Chondrocyte (in vitro differentiated cells): ENCODE data around the gene DENND1A. TPM values are rescaled to one million over a fixed set of nuclear protein-coding genes. Genes with fewer than 3 reads are reported as not detected.

Experiments used
- DNase-seq: peaks from one replicate; pipeline ENCODE4 v3.0.0; 2021; ENCODE audit warnings: mixed read lengths, low spot score
- H3K27ac Mint-ChIP-seq: one replicate; pipeline ENCODE4 v1.8.0; 2021; ENCODE audit warnings: mild to moderate bottlenecking, moderate library complexity, mixed read lengths; ENCODE audit not compliant: unreplicated experiment
- H3K27me3 Mint-ChIP-seq: 2 replicates; pipeline ENCODE4 v1.8.0; 2021; ENCODE audit warnings: low read depth, mixed read lengths
- H3K36me3 Mint-ChIP-seq: 2 replicates; pipeline ENCODE4 v1.8.0; 2021; ENCODE audit warnings: low read depth, mixed read lengths
- H3K4me1 Mint-ChIP-seq: 2 replicates; pipeline ENCODE4 v1.8.0; 2021; ENCODE audit warnings: low read depth, mild to moderate bottlenecking, mixed read lengths
- H3K4me3 Mint-ChIP-seq: one replicate; pipeline ENCODE4 v1.8.0; 2021; ENCODE audit warnings: mild to moderate bottlenecking, moderate library complexity, mixed read lengths; ENCODE audit not compliant: unreplicated experiment
- H3K9me3 Mint-ChIP-seq: 2 replicates; pipeline ENCODE4 v1.8.0; 2021; ENCODE audit warnings: low read depth, mixed read lengths
- total RNA-seq: library from RNA; stranded (reverse); gene quantifications from 3 replicates; pipeline ENCODE4 v1.2.1, GENCODE V29; 2021
- TF ChIP-seq, protein P1 (sequence below): fragments of 200-600 bp; sonication (generic); IDR thresholded peaks from 2 replicates; pipeline ENCODE4 v1.5.0; 2021; ENCODE audit warnings: antibody characterized with exemption, mild to moderate bottlenecking, moderate library complexity

The DENND1A gene
- total RNA-seq, 1 donor from 2014 or later, result 15.3 TPM

DNA sequence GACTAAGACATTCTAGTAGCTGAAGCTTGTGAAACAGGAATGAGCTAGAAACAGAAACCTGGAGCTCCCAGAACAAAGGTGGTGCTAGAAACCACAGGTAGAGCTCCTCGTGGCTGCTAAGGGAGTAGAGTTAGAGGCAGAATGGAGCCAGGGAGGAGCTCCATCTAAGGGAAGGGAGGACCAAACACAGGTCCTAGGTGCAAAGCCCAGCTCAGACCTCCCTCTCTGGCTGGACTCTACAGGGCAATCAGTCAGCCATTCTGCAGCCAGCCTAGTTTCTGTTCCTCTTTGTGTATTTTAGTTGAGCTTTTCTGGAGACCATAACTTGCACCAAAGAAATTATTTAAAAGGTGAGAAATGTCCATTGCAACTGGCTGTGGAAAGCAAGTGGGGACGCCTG, 503.5 kb downstream of the DENND1A start:
- TF ChIP-seq, protein P1, sequence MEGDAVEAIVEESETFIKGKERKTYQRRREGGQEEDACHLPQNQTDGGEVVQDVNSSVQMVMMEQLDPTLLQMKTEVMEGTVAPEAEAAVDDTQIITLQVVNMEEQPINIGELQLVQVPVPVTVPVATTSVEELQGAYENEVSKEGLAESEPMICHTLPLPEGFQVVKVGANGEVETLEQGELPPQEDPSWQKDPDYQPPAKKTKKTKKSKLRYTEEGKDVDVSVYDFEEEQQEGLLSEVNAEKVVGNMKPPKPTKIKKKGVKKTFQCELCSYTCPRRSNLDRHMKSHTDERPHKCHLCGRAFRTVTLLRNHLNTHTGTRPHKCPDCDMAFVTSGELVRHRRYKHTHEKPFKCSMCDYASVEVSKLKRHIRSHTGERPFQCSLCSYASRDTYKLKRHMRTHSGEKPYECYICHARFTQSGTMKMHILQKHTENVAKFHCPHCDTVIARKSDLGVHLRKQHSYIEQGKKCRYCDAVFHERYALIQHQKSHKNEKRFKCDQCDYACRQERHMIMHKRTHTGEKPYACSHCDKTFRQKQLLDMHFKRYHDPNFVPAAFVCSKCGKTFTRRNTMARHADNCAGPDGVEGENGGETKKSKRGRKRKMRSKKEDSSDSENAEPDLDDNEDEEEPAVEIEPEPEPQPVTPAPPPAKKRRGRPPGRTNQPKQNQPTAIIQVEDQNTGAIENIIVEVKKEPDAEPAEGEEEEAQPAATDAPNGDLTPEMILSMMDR, result no peak

GRCh38 chr9:123425836-123426365, 504.0 kb downstream of the DENND1A start:
- no peak overlapping the region for H3K4me3 Mint-ChIP-seq
- H3K27me3 Mint-ChIP-seq, result no peaks in the 10 kb centered on the region
- H3K4me1 Mint-ChIP-seq, result no peaks in the 10 kb centered on the region
- H3K9me3 Mint-ChIP-seq, result peaks cover 7% of the 10 kb centered on the region
- no peak for DNase-seq
- H3K36me3 Mint-ChIP-seq, result peaks cover 27% of the 10 kb centered on the region
- TF ChIP-seq, protein P1, result no peak
- H3K27ac Mint-ChIP-seq, result no peak overlapping the region

More for the DNA sequence above, 503.5 kb downstream of the DENND1A start:
- Mint-ChIP-seq H3K4me1 (no peaks in the 10 kb centered on the region), H3K27me3 (no peaks in the 10 kb centered on the region), H3K36me3 (peaks cover 27% of the 10 kb centered on the region), H3K9me3 (peaks cover 7% of the 10 kb centered on the region), H3K27ac (no peak overlapping the region), H3K4me3 (no peak overlapping the region)
- DNase-seq, result no peak

- H3K4me3 Mint-ChIP-seq, result no peak overlapping the region
- no peaks in the 10 kb centered on the region for H3K4me1 Mint-ChIP-seq
- peaks cover 25% of the 10 kb centered on the region for H3K36me3 Mint-ChIP-seq
- H3K27me3 Mint-ChIP-seq, result no peaks in the 10 kb centered on the region
- TF ChIP-seq, protein P1, result no peak
- peaks cover 7% of the 10 kb centered on the region for H3K9me3 Mint-ChIP-seq
- H3K27ac Mint-ChIP-seq, result no peak overlapping the region
- no peak for DNase-seq
Observed at GRCh38 chr9:123425261-123425821, 504.6 kb downstream of the DENND1A start.

GRCh38 chr9:123424552-123425225, 505.2 kb downstream of the DENND1A start:
- TF ChIP-seq, protein P1, result no peak
- no peak overlapping the region for H3K4me3 Mint-ChIP-seq
- peaks cover 20% of the 10 kb centered on the region for H3K36me3 Mint-ChIP-seq
- no peak overlapping the region for H3K27ac Mint-ChIP-seq
- H3K9me3 Mint-ChIP-seq, result peaks cover 3% of the 10 kb centered on the region
- no peak for DNase-seq
- H3K4me1 Mint-ChIP-seq, result no peaks in the 10 kb centered on the region
- H3K27me3 Mint-ChIP-seq, result no peaks in the 10 kb centered on the region

DNA sequence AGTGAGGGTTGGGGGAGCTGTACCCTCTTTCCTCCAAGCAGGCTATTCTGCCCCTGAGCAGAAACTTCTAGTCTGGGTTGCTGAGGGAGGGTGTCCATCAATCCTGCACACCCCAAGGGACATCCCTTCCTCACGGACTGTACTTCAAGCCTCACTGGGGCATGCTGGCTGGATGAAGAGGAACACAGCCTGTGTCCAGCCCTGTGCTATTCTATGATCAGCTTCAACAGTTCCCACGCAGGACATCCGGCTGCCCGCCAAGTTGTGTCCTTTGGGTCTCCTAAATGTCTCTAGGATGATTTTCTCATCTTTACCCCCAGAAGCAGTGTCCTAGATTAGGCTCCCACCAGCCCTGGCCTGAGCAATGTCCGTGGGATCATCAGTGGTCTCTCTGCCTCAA, 505.8 kb downstream of the DENND1A start:
- Mint-ChIP-seq H3K4me3 (no peak overlapping the region), H3K27me3 (no peaks in the 10 kb centered on the region), H3K36me3 (peaks cover 20% of the 10 kb centered on the region), H3K4me1 (no peaks in the 10 kb centered on the region), H3K27ac (no peak overlapping the region), H3K9me3 (peaks cover 3% of the 10 kb centered on the region)
- DNase-seq, result peak; percentile 19
- TF ChIP-seq, protein P1, result no peak
